Measurements from ENCODE around the gene CFL1. TPM values are rescaled to one million over a fixed set of nuclear protein-coding genes. Genes with fewer than 3 reads are reported as not detected.

Gene CFL1
- total and polyA plus RNA-seq, 2 of the 4 experiments (the other 2 are of a cell fraction): 960 to 2,231 TPM

DNA sequence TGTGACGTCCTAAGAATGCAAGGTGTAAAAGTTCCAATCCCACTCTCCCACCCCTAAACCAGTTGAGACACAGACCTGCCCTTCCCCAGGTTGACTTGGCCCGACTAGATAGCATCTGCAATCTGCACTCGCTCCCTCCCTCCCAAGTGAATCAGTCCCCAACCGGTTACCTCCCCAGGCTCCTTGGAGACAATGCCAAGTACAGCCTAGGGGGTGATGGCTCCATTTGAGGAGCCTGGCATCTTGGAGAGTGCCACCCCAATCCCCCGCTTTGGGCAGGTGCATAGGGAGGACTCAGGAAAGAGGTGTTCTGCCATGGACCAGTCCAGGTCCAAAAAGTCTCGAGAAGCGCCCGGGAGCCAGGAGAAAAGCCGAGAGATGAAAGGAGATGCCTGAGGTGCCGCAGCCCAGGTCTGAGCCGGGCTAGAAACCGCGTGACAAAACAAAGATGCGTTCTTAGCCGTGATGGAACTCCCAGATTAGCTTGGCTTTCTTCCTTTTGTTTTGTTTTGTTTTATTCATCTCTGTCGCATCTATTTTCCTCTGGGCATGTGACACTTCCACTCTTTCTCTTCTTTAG, 42.9 kb downstream of the CFL1 start (continued):
- no peak for TF ChIP-seq USF2 (IDR thresholded peaks at IDR 0.05; ENCODE audit: low read depth, low read length)
- no peak for TF ChIP-seq MXI1 (IDR thresholded peaks at IDR 0.05; ENCODE audit: borderline replicate concordance, low read depth, low read length)
- no peak for TF ChIP-seq CEBPB (IDR thresholded peaks at IDR 0.05; ENCODE audit: low read depth, low read length)
- TF ChIP-seq NFE2L2 (IDR thresholded peaks at IDR 0.05; ENCODE audit: low read depth, low read length): no peak
- no peak for TF ChIP-seq RCOR1 (IDR thresholded peaks at IDR 0.05; ENCODE audit: insufficient replicate concordance, low read length)
